ENCODE data around the gene KMT5B.

Gene KMT5B

GRCh38 chr11:68201492-68201891 lies 11.6 kb downstream of the KMT5B start:
- Histone ChIP-seq H3K4me1 (ENCODE audit: control insufficient read depth, insufficient read depth, low read length) (peaks cover 20% of the 10 kb centered on the region), H3K4me3 (ENCODE audit: low read depth, low read length) (no peak overlapping the region), H3K27ac (ENCODE audit: low read depth, low read length) (no peak overlapping the region), H3K9me3 (ENCODE audit: control insufficient read depth, insufficient read depth, low read depth, low read length) (no peaks in the 10 kb centered on the region), H3K27me3 (ENCODE audit: control insufficient read depth, insufficient read depth, low read length) (no peaks in the 10 kb centered on the region), H3K36me3 (ENCODE audit: control insufficient read depth, insufficient read depth, low read length) (no peaks in the 10 kb centered on the region), H3K9ac (ENCODE audit: low read length) (no peak overlapping the region)

GRCh38 chr11:68200639-68201038 lies 12.5 kb downstream of the KMT5B start:
- H3K9me3 ChIP-seq (ENCODE audit: control insufficient read depth, insufficient read depth, low read depth, low read length): no peaks in the 10 kb centered on the region
- no peak overlapping the region for H3K27ac ChIP-seq (ENCODE audit: low read depth, low read length)
- peaks cover 17% of the 10 kb centered on the region for H3K4me1 ChIP-seq (ENCODE audit: control insufficient read depth, insufficient read depth, low read length)
- H3K4me3 ChIP-seq (ENCODE audit: low read depth, low read length): no peak overlapping the region
- H3K36me3 ChIP-seq (ENCODE audit: control insufficient read depth, insufficient read depth, low read length): no peaks in the 10 kb centered on the region
- H3K9ac ChIP-seq (ENCODE audit: low read length): no peak overlapping the region
- no peaks in the 10 kb centered on the region for H3K27me3 ChIP-seq (ENCODE audit: control insufficient read depth, insufficient read depth, low read length)

GRCh38 chr11:68199295-68199987 lies 13.7 kb downstream of the KMT5B start:
- H3K4me1 ChIP-seq (ENCODE audit: control insufficient read depth, insufficient read depth, low read length): peaks cover 17% of the 10 kb centered on the region
- H3K9me3 ChIP-seq (ENCODE audit: control insufficient read depth, insufficient read depth, low read depth, low read length): no peaks in the 10 kb centered on the region
- no peaks in the 10 kb centered on the region for H3K27me3 ChIP-seq (ENCODE audit: control insufficient read depth, insufficient read depth, low read length)
- H3K27ac ChIP-seq (ENCODE audit: low read depth, low read length): no peak overlapping the region
- no peaks in the 10 kb centered on the region for H3K36me3 ChIP-seq (ENCODE audit: control insufficient read depth, insufficient read depth, low read length)
- no peak overlapping the region for H3K9ac ChIP-seq (ENCODE audit: low read length)
- no peak overlapping the region for H3K4me3 ChIP-seq (ENCODE audit: low read depth, low read length)

GRCh38 chr11:68196219-68196618 lies 16.9 kb downstream of the KMT5B start:
- no peaks in the 10 kb centered on the region for H3K27me3 ChIP-seq (ENCODE audit: control insufficient read depth, insufficient read depth, low read length)
- H3K36me3 ChIP-seq (ENCODE audit: control insufficient read depth, insufficient read depth, low read length): no peaks in the 10 kb centered on the region

GRCh38 chr11:68194675-68195294 lies 18.3 kb downstream of the KMT5B start:
- Histone ChIP-seq H3K9ac (ENCODE audit: low read length) (no peak overlapping the region), H3K36me3 (ENCODE audit: control insufficient read depth, insufficient read depth, low read length) (no peaks in the 10 kb centered on the region), H3K4me1 (ENCODE audit: control insufficient read depth, insufficient read depth, low read length) (peaks cover 12% of the 10 kb centered on the region), H3K27me3 (ENCODE audit: control insufficient read depth, insufficient read depth, low read length) (no peaks in the 10 kb centered on the region), H3K4me3 (ENCODE audit: low read depth, low read length) (no peak overlapping the region), H3K9me3 (ENCODE audit: control insufficient read depth, insufficient read depth, low read depth, low read length) (no peaks in the 10 kb centered on the region), H3K27ac (ENCODE audit: low read depth, low read length) (no peak overlapping the region)

More at GRCh38 chr11:68196219-68196618, 16.9 kb downstream of the KMT5B start:
- no peaks in the 10 kb centered on the region for H3K9me3 ChIP-seq (ENCODE audit: control insufficient read depth, insufficient read depth, low read depth, low read length)
- no peak overlapping the region for H3K27ac ChIP-seq (ENCODE audit: low read depth, low read length)
- H3K4me1 ChIP-seq (ENCODE audit: control insufficient read depth, insufficient read depth, low read length): peaks cover 12% of the 10 kb centered on the region
- H3K4me3 ChIP-seq (ENCODE audit: low read depth, low read length): no peak overlapping the region
- no peak overlapping the region for H3K9ac ChIP-seq (ENCODE audit: low read length)

GRCh38 chr11:68193018-68193417 lies 20.1 kb downstream of the KMT5B start:
- Histone ChIP-seq H3K4me3 (ENCODE audit: low read depth, low read length) (no peak overlapping the region), H3K36me3 (ENCODE audit: control insufficient read depth, insufficient read depth, low read length) (peaks cover 9% of the 10 kb centered on the region), H3K9ac (ENCODE audit: low read length) (no peak overlapping the region), H3K4me1 (ENCODE audit: control insufficient read depth, insufficient read depth, low read length) (peaks cover 6% of the 10 kb centered on the region; the same call in 1 of the 2 replicates), H3K27ac (ENCODE audit: low read depth, low read length) (no peak overlapping the region), H3K27me3 (ENCODE audit: control insufficient read depth, insufficient read depth, low read length) (no peaks in the 10 kb centered on the region), H3K9me3 (ENCODE audit: control insufficient read depth, insufficient read depth, low read depth, low read length) (no peaks in the 10 kb centered on the region)

GRCh38 chr11:68191661-68192579 lies 21.2 kb downstream of the KMT5B start:
- H3K9me3 ChIP-seq (ENCODE audit: control insufficient read depth, insufficient read depth, low read depth, low read length): no peaks in the 10 kb centered on the region
- H3K9ac ChIP-seq (ENCODE audit: low read length): no peak overlapping the region
- H3K36me3 ChIP-seq (ENCODE audit: control insufficient read depth, insufficient read depth, low read length): peaks cover 16% of the 10 kb centered on the region
- no peak overlapping the region for H3K4me3 ChIP-seq (ENCODE audit: low read depth, low read length)
- H3K4me1 ChIP-seq (ENCODE audit: control insufficient read depth, insufficient read depth, low read length): peaks cover 6% of the 10 kb centered on the region; the same call in 1 of the 2 replicates
- H3K27me3 ChIP-seq (ENCODE audit: control insufficient read depth, insufficient read depth, low read length): no peaks in the 10 kb centered on the region
- H3K27ac ChIP-seq (ENCODE audit: low read depth, low read length): no peak overlapping the region

- Histone ChIP-seq H3K36me3 (ENCODE audit: control insufficient read depth, insufficient read depth, low read length) (peaks cover 27% of the 10 kb centered on the region), H3K9me3 (ENCODE audit: control insufficient read depth, insufficient read depth, low read depth, low read length) (no peaks in the 10 kb centered on the region), H3K4me1 (ENCODE audit: control insufficient read depth, insufficient read depth, low read length) (peaks cover 14% of the 10 kb centered on the region), H3K4me3 (ENCODE audit: low read depth, low read length) (no peak overlapping the region), H3K9ac (ENCODE audit: low read length) (no peak overlapping the region), H3K27ac (ENCODE audit: low read depth, low read length) (no peak overlapping the region), H3K27me3 (ENCODE audit: control insufficient read depth, insufficient read depth, low read length) (no peaks in the 10 kb centered on the region)
Observed at GRCh38 chr11:68189888-68190287, 23.2 kb downstream of the KMT5B start.

GRCh38 chr11:68189082-68189481 lies 24.0 kb downstream of the KMT5B start:
- H3K9ac ChIP-seq (ENCODE audit: low read length): no peak overlapping the region
- no peaks in the 10 kb centered on the region for H3K9me3 ChIP-seq (ENCODE audit: control insufficient read depth, insufficient read depth, low read depth, low read length)
- H3K27ac ChIP-seq (ENCODE audit: low read depth, low read length): no peak overlapping the region
- H3K4me1 ChIP-seq (ENCODE audit: control insufficient read depth, insufficient read depth, low read length): peaks cover 14% of the 10 kb centered on the region
- no peak overlapping the region for H3K4me3 ChIP-seq (ENCODE audit: low read depth, low read length)
- no peaks in the 10 kb centered on the region for H3K27me3 ChIP-seq (ENCODE audit: control insufficient read depth, insufficient read depth, low read length)
- peaks cover 34% of the 10 kb centered on the region for H3K36me3 ChIP-seq (ENCODE audit: control insufficient read depth, insufficient read depth, low read length)

GRCh38 chr11:68186061-68186460 lies 27.0 kb downstream of the KMT5B start:
- no peak overlapping the region for H3K4me3 ChIP-seq (ENCODE audit: low read depth, low read length)
- no peaks in the 10 kb centered on the region for H3K9me3 ChIP-seq (ENCODE audit: control insufficient read depth, insufficient read depth, low read depth, low read length)
- H3K27ac ChIP-seq (ENCODE audit: low read depth, low read length): no peak overlapping the region
- H3K27me3 ChIP-seq (ENCODE audit: control insufficient read depth, insufficient read depth, low read length): no peaks in the 10 kb centered on the region
- peaks cover 55% of the 10 kb centered on the region for H3K36me3 ChIP-seq (ENCODE audit: control insufficient read depth, insufficient read depth, low read length)
- H3K4me1 ChIP-seq (ENCODE audit: control insufficient read depth, insufficient read depth, low read length): peaks cover 8% of the 10 kb centered on the region
- H3K9ac ChIP-seq (ENCODE audit: low read length): no peak overlapping the region
